Measurements from ENCODE around the gene THG1L.
A peak's percentile ranks its signal among the peaks of the same experiment; 100 is the strongest.
"Not testable (repeated sequence)": the region's sequence is repeated elsewhere in the genome, so short reads cannot be mapped to it uniquely, and the experiment has no call there.

The THG1L gene

DNA sequence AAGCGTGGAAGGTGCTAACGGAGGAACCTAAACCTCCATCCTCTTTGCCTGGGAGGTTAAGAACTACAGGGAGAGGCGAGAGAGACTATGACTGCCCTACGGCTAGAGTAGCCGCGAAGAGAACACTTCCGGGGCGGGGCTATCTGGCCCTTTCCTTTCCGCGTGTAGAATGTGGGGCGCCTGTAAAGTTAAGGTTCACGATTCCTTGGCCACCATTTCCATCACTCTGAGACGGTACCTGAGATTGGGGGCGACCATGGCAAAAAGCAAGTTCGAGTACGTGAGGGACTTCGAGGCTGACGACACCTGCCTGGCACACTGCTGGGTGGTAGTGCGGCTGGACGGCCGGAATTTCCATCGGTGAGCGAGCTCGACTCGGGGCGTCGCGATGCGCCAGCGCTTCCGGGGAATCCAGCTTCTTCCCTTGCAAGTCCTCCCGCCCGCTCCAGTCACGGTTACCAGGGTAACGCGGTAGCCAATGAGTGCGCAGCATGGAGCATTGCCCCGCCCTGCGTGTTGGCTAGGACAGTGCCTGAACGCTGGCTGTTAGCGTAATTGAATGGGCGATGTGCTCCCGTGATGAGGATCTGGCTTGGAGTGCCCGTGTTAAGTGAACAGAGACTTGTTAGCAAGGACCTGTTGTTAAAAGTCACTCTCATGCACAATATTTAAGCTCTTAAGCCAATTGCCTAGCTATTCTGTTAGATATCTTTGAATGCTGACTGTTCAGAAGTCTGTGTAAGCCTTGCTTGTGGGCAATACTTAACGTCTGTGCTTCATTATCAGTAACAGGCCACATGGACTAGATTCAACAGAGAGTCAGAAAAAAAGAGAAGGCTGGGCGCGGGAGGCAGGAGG, at the start of gene THG1L:
Gene THG1L, plus strand, starts transcription at position 149 of the 858 bp plus-strand sequence. Its CDS starts 21 bp downstream, at position 170.
- peak; percentile 96 for ATAC-seq

GRCh38 chr5:157682257-157682656, 49.0 kb upstream of the THG1L start:
- no peak for ATAC-seq

DNA sequence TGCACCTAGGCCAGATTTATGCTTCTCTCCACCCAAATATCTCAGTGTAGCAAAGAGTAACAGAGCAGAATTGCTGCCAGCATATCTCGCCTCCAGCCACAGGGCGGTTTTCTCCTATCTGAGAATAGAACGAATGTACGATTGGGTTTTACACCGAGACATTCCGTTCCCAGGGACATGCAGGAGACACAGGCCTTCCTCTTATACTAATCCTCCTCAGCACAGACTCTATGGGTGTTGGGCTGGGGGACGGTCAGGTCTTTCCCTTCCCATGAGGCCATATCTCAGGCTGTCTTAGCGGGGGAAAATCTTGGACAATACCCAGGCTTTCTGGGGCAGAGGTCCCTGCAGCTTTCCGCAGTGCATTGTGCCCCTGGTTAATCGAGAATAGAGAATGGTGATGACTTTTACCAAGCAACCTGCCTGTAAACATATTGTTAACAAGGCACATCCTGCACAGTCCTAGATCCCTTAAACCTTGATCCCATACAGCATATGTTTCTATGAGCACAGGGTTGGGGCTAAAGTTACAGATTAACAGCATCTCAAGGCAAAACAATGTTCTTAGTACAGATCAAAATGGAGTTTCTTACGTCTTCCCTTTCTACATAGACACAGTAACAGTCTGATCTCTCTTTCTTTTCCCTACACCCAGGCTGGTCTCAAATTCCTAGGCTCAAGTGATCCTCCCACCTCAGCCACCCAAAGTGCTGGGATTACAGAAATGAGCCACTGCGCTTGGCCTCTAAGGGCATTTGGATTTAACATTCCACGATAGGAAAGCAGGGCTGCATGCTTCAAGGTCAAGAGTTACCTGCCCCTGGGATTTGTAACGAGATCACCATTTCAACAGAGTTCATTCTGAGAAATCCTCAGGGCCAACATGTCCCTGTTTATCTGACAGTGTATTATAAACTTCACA, 44.7 kb upstream of the THG1L start:
- ATAC-seq: not testable (repeated sequence)

DNA sequence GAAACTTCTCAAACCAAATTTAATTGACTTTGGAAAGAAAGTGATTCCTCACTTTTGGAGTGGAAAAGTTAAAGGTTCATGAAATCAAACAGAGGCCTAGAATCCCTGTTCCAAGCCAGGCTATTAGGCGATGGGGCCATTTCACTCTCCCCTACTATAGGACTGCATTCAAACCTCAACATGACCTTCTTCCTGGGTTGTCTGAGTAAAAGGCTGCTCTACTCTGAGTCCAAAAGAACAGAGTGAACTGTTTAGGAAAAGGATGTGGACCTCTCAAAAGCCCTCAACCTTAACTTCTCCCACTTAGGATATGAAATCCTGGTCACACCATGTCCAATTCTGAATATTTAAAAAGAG, 44.0 kb upstream of the THG1L start:
- ATAC-seq: no peak

- peak in 1 of 2 donors; percentile 17 for ATAC-seq
Observed at GRCh38 chr5:157689942-157690689, 41.1 kb upstream of the THG1L start.

DNA sequence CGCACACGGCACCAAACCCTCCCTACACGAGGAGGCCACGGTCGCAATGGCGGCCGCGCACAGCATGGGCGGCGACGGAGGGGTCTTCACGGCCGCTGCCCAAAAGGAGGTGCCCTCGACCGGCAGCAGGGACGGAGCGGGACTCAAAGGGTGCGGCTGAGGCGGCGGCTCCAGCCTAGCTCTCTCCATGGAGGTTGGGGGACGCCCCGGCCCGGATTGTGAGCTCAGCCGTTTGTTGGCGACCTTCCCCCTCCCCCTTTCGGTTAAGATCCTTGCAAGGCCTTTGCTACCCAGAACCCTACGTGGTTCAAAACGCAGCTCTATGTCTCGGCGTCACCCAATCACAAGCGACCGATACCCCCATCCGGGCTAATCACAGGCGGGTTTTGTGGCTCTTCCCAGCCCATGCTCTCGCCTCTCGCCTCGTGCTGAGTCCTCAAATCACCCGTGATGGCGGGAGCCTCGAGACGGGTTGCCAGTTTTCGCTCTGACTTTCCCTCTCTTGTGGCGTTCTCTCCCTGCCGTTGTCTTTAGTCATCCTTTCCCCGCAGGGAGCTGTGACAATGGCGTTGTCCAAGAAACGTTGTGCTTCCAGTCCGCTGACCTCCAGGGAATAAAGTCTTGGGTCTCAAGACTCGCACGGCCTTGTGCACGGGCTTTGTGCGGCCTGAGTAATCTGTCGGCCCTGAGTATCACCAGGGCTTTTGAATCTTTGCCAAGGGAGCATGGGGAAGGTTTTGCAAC, 40.4 kb upstream of the THG1L start:
- ATAC-seq: no peak

DNA sequence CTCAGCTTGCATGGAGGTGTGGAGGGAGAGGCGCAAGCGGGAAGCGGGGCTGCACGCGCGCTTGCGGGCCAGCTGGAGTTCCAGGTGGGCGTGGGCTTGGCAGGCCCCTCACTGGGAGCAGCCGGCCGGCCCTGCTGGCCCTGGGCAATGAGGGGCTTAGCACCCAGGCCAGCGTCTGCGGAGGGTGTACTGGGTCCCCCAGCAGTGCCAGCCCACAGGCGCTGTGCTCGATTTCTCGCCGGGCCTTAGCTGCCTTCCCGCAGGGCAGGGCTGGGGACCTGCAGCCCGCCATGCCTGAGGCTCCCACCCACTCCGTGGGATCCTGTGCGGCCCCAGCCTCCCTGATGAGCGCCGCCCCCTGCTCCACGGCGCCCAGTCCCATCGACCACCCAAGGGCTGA, 37.4 kb upstream of the THG1L start:
- not testable (repeated sequence) for ATAC-seq

DNA sequence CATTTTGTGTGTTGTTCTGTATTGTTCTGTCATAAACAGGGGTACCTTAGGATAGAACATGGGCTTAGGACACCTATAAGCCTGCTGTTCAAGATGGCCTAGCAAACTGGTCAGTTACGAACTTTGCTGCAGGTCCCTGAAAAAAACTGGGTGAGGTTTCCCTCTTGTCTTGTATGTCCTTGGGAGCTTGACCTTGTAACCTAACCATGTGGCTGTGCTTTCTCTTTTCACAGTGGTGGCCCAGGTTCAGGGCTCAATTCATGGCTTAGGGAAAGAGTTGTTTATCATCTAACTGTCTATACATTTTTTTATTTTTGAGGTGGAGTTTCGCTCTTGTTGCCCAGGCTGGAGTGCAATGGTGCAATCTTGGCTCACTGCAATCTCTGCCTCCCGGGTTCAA, 35.1 kb upstream of the THG1L start:
- not testable (repeated sequence) for ATAC-seq

DNA sequence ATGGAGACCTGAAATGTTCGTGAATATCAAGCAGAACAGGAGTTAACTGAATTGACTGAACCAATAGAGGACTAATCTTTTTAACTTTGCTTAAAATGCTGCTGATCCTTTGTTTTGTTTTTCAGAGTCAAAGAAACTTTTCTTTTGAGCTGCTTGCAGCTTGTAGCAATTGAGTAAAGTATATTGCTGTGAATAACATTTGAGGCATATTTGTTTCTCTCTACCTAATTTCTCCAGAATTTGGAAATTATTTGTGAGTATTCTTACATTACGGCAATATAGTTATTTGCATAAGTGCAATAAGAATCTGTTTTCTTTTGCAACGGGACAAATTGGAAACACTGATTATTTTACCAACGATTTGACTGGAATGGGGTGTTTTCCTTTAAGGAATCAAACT, 32.5 kb upstream of the THG1L start:
- not testable (repeated sequence) for ATAC-seq

- ATAC-seq: no peak
Observed at GRCh38 chr5:157703736-157704135, 27.5 kb upstream of the THG1L start.

GRCh38 chr5:157708866-157709265, 22.4 kb upstream of the THG1L start:
- no peak for ATAC-seq

DNA sequence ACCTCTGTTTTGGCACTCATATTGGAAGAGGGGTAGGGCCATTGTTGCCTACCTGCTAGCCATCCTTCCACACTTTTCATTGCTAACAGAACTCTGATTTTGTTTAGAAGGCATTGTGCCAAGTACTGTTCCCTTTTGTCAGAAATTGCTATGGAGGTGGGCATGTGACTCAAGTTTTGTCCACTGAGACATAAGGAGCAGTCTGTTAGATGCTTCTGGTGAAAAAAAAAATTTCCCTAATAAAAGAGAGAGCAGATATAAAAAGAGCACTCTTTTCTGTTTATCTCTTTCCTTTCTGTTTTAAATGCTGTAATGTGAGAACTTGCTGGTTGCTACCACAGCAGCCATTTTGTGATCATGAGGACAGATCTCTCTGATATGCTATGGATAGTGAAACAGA, 21.9 kb upstream of the THG1L start:
- no peak for ATAC-seq

GRCh38 chr5:157710431-157710830, 20.8 kb upstream of the THG1L start:
- peak in 1 of 2 donors; percentile 20 for ATAC-seq

- peak; percentile 53 to 85 for ATAC-seq
Observed at GRCh38 chr5:157710882-157711281, 20.3 kb upstream of the THG1L start.

- no peak for ATAC-seq
Observed at GRCh38 chr5:157713830-157714595, 17.2 kb upstream of the THG1L start.

GRCh38 chr5:157714596-157714864, 16.7 kb upstream of the THG1L start:
- ATAC-seq: no peak

DNA sequence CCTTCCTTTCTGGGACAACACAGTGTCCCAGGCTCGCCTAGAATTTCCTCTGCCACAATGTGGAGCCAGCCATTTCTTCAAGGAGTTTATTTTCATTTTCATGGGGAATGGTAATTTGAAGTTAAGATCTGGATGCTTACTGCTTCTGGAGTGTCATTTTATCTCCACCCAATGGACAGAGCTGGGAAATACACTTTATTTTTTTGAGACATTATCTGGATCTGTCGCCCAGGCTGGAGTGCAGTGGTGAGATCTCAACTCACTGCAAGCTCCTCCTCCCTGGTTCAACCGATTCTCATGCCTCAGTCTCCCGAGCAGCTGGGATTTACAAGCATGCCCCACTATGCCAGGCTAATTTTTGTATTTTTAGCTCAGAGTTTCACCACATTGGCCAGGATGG, 12.7 kb upstream of the THG1L start:
- ATAC-seq: peak; percentile 64 to 65

DNA sequence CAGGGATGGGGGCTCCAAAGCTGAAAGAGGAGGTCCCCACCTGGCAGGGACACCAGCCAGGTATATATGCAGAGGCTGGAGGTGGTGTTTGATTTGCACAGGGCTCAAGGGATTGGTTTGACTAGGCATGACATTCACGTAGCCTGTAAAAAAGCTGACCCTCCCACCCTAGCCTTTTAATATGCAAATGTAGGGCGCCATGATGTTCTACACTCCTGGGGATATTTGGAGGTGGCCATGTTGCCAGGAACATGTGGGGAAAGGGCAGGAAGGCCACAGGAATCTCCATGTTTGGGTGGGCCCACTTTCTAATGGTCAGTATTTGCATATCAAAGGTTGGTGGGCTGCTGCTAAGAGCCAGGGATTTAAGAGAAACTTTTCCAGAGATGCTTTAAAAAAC, 12.0 kb upstream of the THG1L start:
- no peak for ATAC-seq

DNA sequence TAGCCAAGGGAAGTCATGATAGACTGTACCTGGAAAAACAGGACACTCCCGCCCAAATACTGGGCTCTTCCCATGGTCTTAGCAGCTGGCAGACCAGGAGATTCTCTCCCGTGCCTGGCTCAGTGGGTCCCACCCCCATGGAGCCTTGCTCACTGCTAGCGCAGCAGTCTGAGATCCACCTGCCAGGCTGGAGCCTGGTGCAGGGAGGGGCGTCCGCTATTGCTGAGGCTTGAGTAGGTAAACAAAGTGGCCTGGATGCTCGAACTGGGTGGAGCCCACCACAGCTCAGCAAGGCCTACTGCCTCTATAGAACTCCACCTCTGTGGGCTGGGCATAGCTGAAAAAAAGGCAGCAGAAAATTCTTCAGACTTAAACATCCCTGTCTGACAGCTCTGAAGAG, 10.1 kb upstream of the THG1L start:
- ATAC-seq: no peak

DNA sequence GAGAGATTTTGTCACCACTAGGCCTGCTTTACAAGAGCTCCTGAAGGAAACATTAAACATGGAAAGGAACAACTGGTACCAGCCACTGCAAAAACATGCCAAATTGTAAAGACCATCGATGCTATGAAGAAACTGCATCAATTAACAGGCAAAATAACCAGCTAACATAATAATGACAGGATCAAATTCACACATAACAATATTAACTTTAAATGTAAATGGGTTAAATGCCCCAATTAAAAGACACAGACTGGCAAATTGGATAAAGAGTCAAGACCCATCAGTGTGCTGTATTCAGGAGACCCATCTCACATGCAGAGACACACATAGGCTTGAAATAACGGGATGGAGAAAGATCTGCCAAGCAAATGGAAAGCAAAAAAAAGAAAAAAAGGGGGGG, 8.3 kb upstream of the THG1L start:
- not testable (repeated sequence) for ATAC-seq

GRCh38 chr5:157726607-157727006, 4.6 kb upstream of the THG1L start:
- not testable (repeated sequence) for ATAC-seq

DNA sequence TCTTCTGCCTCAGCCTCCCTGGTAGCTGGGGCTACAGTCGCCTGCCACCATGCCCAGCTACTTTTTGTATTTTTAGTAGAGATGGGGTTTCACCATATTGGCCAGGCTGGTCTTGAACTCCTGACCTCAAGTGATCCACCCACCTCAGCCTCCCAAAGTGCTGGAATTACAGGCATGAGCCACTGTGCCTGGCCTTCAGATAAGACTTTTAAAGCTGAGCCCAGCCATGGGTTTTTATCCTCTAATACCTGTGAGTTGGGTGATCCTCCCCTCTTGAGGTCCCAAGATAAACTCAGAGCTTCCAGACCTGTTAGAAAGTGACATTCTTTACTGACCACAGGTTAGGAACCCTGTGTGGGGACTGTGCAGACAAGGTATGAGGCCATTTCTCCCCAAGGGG, 3.4 kb upstream of the THG1L start:
- not testable (repeated sequence) for ATAC-seq

Measured in activated CD4-positive, CD25-positive, alpha-beta regulatory T cell treated with anti-CD3 and anti-CD28 coated beads, Interleukin-2, amount 50 U/mL, for 24 hours (primary cell).